Smooth muscle cell (in vitro differentiated cells): ENCODE data around the gene WNT3A. TPM values are rescaled to one million over a fixed set of nuclear protein-coding genes. Genes with fewer than 3 reads are reported as not detected.

Experiments used
- DNase-seq: peaks from one replicate; lab custom pipeline; 2025; ENCODE audit not compliant: unreplicated experiment; lab: John Stamatoyannopoulos, UW
- H2AFZ ChIP-seq: fragments of 200-600 bp; sonication (generic); 2 replicates; pipeline ENCODE4 v1.6.0; 2016; ENCODE audit warnings: antibody characterized with exemption, low read depth, mild to moderate bottlenecking
- H3F3A ChIP-seq: fragments of 200-600 bp; sonication (generic); 2 replicates; pipeline ENCODE4 v1.6.0; 2017; ENCODE audit warnings: antibody characterized with exemption, low read depth
- H3K27ac ChIP-seq: fragments of 200-600 bp; sonication (generic); 2 replicates; pipeline ENCODE4 v1.5.1; 2016; ENCODE audit warnings: low read depth, mild to moderate bottlenecking
- H3K27me3 ChIP-seq: fragments of 200-600 bp; sonication (generic); 2 replicates; pipeline ENCODE4 v1.6.1; 2016; ENCODE audit warnings: low read depth, mild to moderate bottlenecking
- H3K36me3 ChIP-seq: fragments of 200-600 bp; sonication (generic); 2 replicates; pipeline ENCODE4 v1.5.1; 2016; ENCODE audit warnings: low read depth
- H3K4me1 ChIP-seq: fragments of 200-600 bp; sonication (generic); 2 replicates; pipeline ENCODE4 v1.5.1; 2016; ENCODE audit warnings: low read depth
- H3K4me2 ChIP-seq: fragments of 200-600 bp; sonication (generic); 2 replicates; pipeline ENCODE4 v1.6.0; 2016; ENCODE audit warnings: mild to moderate bottlenecking
- H3K4me3 ChIP-seq: fragments of 200-600 bp; sonication (generic); 2 replicates; pipeline ENCODE4 v1.5.1; 2016; ENCODE audit warnings: mild to moderate bottlenecking
- H3K79me2 ChIP-seq: fragments of 200-600 bp; sonication (generic); 2 replicates; pipeline ENCODE4 v1.6.0; 2016; ENCODE audit warnings: low read depth, mild to moderate bottlenecking
- H3K9ac ChIP-seq: fragments of 200-600 bp; sonication (generic); 2 replicates; pipeline ENCODE4 v1.6.0; 2016; ENCODE audit warnings: low read depth
- H3K9me3 ChIP-seq: fragments of 200-600 bp; sonication (generic); replicated peaks from 2 replicates; pipeline ENCODE4 v1.5.1; 2016; ENCODE audit warnings: low read depth
- H4K20me1 ChIP-seq: fragments of 200-600 bp; sonication (generic); 2 replicates; pipeline ENCODE4 v1.6.0; 2016; ENCODE audit warnings: low read depth
- CTCF ChIP-seq: fragments of 200-600 bp; sonication (generic); IDR thresholded peaks from 2 replicates; pipeline ENCODE4 v1.5.1; 2017; ENCODE audit warnings: borderline replicate concordance, mild to moderate bottlenecking, antibody characterized with exemption; ENCODE audit not compliant: insufficient read depth, poor library complexity, severe bottlenecking
- WGBS: methylation state at CpG from one replicate; pipeline ENCODE4 v1.1.7; 2016; ENCODE audit warnings: low lambda C conversion rate; 5-methylcytosine and 5-hydroxymethylcytosine counted together
- polyA plus RNA-seq: library from polyadenylated mRNA; unstranded; fragments of >200 nt; fragmentation: Nextera tagmentation; extraction: Ambion mirVana; gene quantifications from 2 replicates; pipeline ENCODE4 v1.2.1, GENCODE V29; 2016
- total RNA-seq: library from RNA; depleted of rRNA; stranded (reverse); fragments of >200 nt; gene quantifications from 2 replicates; pipeline ENCODE4 v1.2.3, GENCODE V29; 2014

The WNT3A gene
- total and polyA plus RNA-seq, 2 experiments from 2014 or later: 0.13 TPM; not detected in 1

DNA sequence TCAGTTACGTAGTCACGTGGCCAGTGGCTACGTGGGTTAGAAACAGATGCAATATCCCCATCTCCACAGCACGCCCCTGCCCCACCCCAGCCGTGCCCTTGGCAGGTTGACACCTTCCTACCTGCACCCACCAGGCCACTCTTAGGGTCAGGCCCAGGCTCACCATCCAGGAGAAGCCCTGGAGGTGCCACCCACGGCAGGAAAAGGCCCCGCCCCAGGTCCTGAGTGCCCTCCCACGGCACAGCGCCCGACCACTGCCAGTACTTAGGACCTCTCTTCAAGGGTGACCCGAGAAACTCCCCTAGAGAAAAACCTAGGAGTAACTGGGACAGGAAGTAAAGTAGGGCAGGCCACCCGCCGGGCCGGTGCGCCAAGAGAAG is 94.8 kb downstream of the WNT3A start:
- Histone ChIP-seq H3F3A (peaks cover 23% of the 10 kb centered on the region), H3K4me1 (peaks cover 6% of the 10 kb centered on the region), H4K20me1 (peaks cover 59% of the 10 kb centered on the region), H3K9ac (no peak overlapping the region), H3K79me2 (peaks cover 58% of the 10 kb centered on the region), H3K27me3 (no peaks in the 10 kb centered on the region), H3K4me2 (peak overlapping the region; percentile 96), H3K9me3 (no peaks in the 10 kb centered on the region), H2AFZ (no peak overlapping the region), H3K27ac (no peak overlapping the region), H3K4me3 (peak overlapping the region; percentile 76), H3K36me3 (no peaks in the 10 kb centered on the region)
- no peak for DNase-seq
- 77% methylated on average over 15 of the region's 15 CpGs for WGBS
- TF ChIP-seq CTCF: no peak

GRCh38 chr1:228101994-228102790 is 95.4 kb downstream of the WNT3A start:
- no peaks in the 10 kb centered on the region for H3K9me3 ChIP-seq
- 19% methylated on average over 32 of the region's 73 CpGs for WGBS
- peaks cover 52% of the 10 kb centered on the region for H3K79me2 ChIP-seq
- H3K4me3 ChIP-seq: peak overlapping the region; percentile 76
- H3K27me3 ChIP-seq: no peaks in the 10 kb centered on the region
- H4K20me1 ChIP-seq: peaks cover 53% of the 10 kb centered on the region
- no peak for DNase-seq
- no peak overlapping the region for H3K27ac ChIP-seq
- H3K4me2 ChIP-seq: peak overlapping the region; percentile 96
- H3K4me1 ChIP-seq: peaks cover 6% of the 10 kb centered on the region
- H2AFZ ChIP-seq: no peak overlapping the region
- H3K9ac ChIP-seq: peak overlapping the region; percentile 74
- peak; percentile 26 for TF ChIP-seq CTCF
- H3F3A ChIP-seq: peaks cover 23% of the 10 kb centered on the region
- no peaks in the 10 kb centered on the region for H3K36me3 ChIP-seq

DNA sequence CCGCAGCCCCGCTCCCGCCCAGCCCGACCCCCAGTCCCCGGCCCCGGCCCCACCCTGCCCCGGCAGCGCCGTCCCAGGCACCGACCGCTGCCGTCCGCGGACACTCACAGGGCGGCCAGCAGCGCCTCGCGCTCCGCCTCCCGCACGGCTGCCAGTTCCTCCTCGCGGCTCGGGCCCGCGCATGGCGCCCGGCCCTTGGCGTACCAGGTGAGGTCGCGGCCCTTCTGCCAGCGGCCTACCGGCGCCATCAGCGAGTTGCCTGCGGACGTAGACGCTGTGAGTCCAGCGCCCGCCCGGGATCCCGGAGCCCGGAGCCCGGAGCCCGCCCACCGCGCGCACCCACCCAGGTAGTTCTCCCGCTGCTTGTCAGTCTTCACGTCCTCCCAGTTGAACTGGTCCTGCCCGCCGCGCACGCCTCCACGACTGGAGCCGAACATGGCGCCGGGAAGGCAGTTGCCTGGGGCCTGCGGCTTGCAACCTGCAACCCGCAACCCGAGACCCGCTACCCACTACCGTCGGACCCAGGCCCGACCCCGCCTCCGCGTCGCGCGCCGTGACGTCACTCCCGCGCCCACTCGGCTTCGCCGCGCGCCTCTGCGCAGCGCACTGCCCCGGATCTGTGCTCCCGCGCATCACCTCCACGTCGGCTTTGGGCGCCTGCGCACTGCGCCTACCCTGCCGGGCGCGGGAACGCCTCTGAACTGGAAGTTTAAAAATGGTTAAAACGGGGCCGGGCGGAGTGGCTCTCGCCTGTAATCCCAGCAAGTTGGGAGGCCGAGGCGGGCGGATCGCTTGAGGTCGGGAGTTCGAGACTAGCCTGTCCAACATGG is 96.2 kb downstream of the WNT3A start, which contains the start of gene C1orf35:
Gene C1orf35, minus strand, starts transcription at position 535 of the 830 bp plus-strand sequence. Its CDS starts 98 bp downstream, at position 437.
- H3K9ac ChIP-seq: peak within 1 kb of the TSS; percentile 74
- H3K27ac ChIP-seq: peak within 1 kb of the TSS; percentile 55
- no peaks in the 10 kb centered on the region for H3K27me3 ChIP-seq
- peaks cover 6% of the 10 kb centered on the region for H3K4me1 ChIP-seq
- H3K36me3 ChIP-seq: no peaks in the 10 kb centered on the region
- H3K4me3 ChIP-seq: peak within 1 kb of the TSS; percentile 76
- peak within 1 kb of the TSS; percentile 96 for H3K4me2 ChIP-seq
- H3K79me2 ChIP-seq: peaks cover 44% of the 10 kb centered on the region
- TF ChIP-seq CTCF: no peak
- peaks cover 15% of the 10 kb centered on the region for H3F3A ChIP-seq
- WGBS: under 1% methylated on average over 77 of the region's 104 CpGs
- peaks cover 45% of the 10 kb centered on the region for H4K20me1 ChIP-seq
- no peaks in the 10 kb centered on the region for H3K9me3 ChIP-seq
- peak within 1 kb of the TSS; percentile 72 for H2AFZ ChIP-seq
- peak; percentile 73 for DNase-seq
